Effector CD4-positive, alpha-beta T cell (primary cell): ENCODE measurements around the gene FRMD5.
"Not testable (repeated sequence)": the region's sequence is repeated elsewhere in the genome, so short reads cannot be mapped to it uniquely, and the experiment has no call there.

Experiments
- DNase-seq: peaks from one replicate; pipeline ENCODE4 v3.0.0-alpha.2; 2020

FRMD5 gene

DNA sequence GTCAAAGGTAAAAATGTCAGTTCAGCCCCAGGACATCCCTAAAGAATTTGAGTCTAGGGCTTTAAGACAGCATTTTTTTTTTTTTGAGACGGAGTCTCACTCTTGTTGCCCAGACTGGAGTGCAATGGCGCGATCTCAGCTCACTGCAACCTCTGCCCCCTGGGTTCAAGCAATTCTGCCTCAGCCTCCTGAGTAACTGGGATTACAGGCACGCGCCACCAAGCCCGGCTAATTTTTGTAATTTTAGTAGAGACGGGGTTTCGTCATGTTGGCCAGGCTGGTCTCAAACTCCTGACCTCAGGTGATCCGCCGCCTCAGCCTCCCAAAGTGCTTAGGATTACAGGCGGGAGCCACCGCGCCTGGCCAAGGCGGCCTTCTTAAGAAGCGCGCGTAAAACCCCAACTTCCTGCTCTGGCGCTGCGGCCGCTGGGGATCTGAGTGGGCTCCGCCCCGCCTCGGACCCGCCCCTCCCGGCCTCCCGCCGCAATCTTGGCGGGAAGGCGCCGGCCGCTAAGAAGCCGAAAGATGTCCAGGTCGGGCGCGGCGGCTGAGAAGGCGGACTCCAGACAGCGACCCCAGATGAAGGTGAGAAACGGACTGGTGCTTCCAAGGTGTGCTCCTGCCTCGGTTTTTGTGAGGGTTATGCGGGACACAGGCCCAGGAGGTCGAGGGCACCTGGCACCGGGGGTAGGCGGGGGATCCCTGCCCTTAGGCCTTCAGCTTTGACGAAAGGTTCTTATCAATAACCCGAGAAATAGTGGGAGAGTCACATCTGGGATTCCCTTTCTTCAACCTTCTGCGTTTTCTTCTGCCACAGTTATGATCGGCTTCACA lies 368.3 kb downstream of the FRMD5 start, which contains the start of gene WDR76:
Gene WDR76 (plus strand): TSS at position 495 of the 834 bp plus-strand sequence. CDS start 31 bp downstream, at position 526.
- peak; percentile 54 for DNase-seq

GRCh38 chr15:43826029-43826507 lies 369.0 kb downstream of the FRMD5 start:
- DNase-seq: no peak

DNA sequence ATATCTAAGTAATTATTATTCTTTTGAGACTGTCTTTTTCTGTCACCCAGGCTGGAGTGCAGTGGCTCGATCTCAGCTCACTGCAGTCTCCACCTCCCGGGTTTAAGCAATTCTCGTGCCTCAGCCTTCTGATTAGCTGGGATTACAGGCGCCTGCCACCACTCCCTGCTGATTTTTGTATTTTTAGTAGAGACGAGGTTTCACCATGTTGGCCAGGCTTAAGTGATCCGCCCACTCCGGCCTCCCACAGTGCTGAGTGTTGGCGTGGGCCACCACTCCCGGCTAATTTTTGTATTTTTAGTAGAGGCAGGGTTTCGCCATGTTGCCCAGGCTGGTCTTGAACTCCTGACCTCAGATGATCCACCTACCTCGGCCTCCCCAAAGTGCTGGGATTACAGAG lies 369.8 kb downstream of the FRMD5 start:
- DNase-seq: not testable (repeated sequence)

GRCh38 chr15:43824302-43825246 lies 370.5 kb downstream of the FRMD5 start, which contains the start of gene MFAP1:
Gene MFAP1 (minus strand): TSS chr15:43824690. CDS start chr15:43824569, 121 bp downstream.
- peak; percentile 90 for DNase-seq

DNA sequence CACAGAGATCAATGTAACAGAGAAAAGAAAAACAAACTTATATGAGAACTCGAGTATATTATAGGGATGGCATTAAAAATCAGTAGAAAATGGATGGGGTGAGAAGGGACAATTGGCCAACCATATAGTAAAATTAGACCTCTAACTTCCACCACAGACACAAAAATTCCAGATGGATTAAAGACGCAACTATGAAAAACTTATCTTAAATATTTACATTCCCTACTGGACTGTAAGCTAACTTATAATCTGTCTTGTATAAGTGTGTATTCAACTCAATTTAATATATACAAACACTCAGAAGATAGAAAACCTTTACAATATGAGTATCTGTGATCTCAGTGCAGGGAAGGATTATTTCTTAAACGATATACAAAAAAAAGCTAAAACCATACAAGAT lies 373.6 kb downstream of the FRMD5 start:
- no peak for DNase-seq
